GM19351 (cell line): Measurements from ENCODE around the gene KCNH2.
"Not testable (repeated sequence)": the region's sequence is repeated elsewhere in the genome, so short reads cannot be mapped to it uniquely, and the experiment has no call there.

Experiments used
- ATAC-seq: cut with Tn5 transposase; IDR thresholded peaks from one replicate; pipeline ENCODE4 v1.9.1; 2021; ENCODE audit warnings: mild to moderate bottlenecking, moderate library complexity; ENCODE audit not compliant: unreplicated experiment

The KCNH2 gene

GRCh38 chr7:150978126-150978789, at the start of gene KCNH2:
Gene KCNH2 (minus strand): TSS chr7:150978321. CDS start chr7:150977913, 408 bp downstream.
- ATAC-seq: no peak

DNA sequence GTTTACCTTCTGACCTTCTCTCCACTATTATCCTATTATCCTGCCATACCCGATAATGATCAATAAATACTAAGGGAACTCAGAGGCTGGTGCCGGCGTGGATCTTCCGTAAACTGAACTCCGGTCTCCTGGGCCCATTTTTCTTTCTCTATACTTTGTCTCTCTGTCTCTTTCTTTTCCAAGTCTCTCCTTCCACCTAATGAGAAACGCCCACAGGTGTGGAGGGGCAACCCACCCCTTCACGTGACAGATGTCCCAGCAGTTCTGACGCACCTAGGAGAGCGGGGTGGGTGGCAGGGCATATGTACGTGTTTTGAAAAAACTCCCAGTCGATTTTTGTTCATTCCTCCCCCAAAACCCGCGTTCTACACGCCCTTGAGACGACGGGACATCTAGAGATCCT, 49.6 kb upstream of the KCNH2 start:
- peak; percentile 1 for ATAC-seq

DNA sequence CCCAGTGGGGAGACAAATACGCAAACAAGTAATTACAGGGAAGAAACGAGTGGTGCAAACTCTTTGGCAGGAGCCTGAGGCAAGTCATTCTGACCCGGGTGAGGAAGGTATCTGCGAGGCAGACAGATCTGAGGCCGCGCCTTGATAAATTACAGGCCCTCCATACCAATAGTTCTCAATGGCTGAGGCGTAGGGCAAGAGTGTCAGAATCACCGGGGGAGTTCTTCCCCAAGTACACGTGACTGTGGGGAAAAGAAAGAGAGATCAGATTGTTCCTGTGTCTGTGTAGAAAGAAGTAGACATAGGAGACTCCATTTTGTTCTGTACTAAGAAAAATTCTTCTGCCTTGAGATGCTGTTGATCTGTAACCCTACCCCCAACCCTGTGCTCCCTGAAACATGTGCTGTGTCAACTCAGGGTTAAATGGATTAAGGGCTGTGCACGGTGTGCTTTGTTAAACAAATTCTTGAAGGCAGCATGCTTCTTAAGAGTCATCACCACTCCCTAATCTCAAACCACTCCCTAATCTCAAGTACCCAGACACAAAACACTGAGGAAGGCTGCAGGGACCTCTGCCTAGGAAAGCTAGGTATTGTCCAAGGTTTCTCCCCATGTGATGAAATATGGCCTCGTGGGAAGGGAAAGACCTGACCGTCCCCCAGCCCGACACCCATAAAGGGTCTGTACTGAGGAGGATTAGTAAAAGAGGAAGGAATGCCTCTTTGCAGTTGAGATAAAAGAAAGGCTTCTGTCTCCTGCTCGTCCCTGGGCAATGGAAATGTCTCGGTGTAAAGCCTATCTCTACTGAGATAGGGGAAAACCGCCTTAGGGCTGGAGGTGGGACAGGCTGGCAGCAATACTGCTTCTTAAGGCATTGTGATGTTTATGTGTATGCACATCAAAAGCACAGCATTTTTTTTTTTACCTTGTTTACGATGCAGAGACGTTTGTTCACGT, 48.9 kb upstream of the KCNH2 start:
- ATAC-seq: not testable (repeated sequence)

- ATAC-seq: no peak
These were observed 48.0 kb upstream of the KCNH2 start for GRCh38 chr7:151025924-151026671.

GRCh38 chr7:151024435-151025056, 46.4 kb upstream of the KCNH2 start, which contains the start of gene ATG9B:
Gene ATG9B (minus strand): TSS chr7:151024494. CDS start chr7:151024423, 71 bp downstream.
- no peak for ATAC-seq

DNA sequence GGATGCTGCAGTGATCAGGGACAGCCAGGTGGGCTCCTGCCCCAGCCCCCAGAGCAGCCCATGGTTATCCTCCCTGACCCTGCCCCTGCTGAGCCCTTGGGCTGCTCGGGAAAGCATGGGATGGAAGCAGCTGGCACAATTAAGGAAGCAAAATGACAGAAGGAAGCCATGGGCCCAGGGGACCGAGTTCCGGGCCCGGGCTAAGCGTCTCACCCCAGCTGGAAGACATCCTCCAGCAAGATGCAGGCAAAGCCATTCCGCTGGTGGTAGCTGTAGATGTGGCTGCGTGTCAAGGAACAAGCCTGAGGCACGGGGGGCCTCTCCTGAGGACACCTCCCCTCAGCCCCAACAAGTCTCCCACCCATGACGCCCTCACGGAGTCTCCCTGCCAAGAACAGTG, 45.1 kb upstream of the KCNH2 start:
- no peak for ATAC-seq

DNA sequence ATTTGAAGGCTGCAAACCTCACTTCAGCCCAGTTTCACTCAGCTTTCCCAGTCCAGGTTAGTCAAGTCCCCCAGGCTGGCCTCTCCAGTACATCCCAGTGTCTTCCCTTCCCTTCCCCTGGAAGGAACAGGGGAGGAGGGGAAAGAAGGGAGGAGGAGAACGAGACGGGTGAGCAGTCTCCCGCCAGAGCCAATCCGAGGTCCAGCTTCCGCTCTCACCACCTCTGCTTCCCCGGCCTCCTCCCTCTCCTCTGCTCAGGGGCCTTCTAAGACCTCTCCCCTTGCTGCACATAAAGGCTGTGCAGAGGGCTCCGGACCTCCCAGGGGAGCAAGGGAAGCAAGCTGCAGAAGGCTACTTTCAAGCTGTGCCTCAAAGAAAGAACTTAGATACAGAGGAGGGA, 42.1 kb upstream of the KCNH2 start:
- ATAC-seq: no peak

DNA sequence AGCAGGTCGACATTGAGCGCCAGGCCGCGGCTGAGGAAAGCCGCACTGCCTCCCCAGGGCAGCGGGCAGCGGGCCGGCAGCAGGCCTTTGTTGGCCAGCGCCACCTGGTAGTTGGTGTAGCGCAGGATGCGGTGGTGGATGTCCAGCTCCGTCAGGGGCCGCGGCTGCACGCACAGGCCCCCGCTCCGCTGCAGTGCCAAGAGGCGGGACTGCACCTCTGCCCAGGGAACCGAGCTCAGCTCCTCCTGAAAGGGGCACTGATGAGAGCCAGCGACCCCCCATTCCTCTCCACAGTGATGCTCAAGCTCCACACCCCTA, 41.0 kb upstream of the KCNH2 start:
- no peak for ATAC-seq

- ATAC-seq: no peak
These were observed 40.5 kb upstream of the KCNH2 start for GRCh38 chr7:151018421-151019129.

GRCh38 chr7:151017953-151018420, 39.9 kb upstream of the KCNH2 start:
- ATAC-seq: no peak

- no peak for ATAC-seq
These were observed 39.3 kb upstream of the KCNH2 start for GRCh38 chr7:151017370-151017952.

DNA sequence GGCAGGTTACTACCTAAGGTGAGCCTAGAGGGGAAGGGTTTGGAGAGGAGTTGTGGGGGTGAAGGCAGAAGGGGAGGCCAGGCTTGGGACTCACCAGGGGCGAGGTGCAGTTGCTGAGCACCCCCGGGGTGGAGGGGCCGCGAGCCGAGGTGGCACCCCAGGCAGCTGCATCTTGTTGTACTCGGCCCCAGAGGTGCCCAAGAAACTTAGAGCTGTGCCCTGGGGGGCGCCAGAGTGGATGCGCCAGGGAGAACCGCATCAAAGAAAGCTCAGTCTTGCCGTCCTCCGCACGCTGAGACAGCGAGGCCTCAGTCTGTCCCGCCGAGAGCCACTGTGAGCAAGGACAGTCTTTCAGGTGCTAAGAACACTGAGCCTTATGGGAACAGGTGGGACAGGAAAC, 38.8 kb upstream of the KCNH2 start:
- ATAC-seq: no peak

DNA sequence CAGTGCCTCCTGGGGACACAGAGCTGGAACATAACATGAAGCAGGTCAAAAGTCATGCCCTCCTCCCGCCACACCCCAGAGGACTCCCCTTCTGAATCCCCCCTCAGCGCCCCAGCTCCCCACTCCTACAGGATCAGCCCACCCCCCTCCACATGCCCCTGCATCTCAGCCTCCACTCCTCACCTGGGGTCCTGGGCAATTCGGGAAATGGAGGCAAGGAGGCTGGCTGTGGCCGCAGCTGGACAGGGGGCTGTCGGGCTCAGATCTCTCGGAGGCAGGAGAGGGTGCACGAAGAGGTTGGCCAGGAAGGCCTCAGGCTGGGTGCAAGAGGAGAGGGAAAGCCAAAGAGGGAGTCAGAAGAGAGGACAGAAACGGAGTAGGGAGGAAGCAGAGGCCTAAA, 38.4 kb upstream of the KCNH2 start:
- ATAC-seq: no peak

DNA sequence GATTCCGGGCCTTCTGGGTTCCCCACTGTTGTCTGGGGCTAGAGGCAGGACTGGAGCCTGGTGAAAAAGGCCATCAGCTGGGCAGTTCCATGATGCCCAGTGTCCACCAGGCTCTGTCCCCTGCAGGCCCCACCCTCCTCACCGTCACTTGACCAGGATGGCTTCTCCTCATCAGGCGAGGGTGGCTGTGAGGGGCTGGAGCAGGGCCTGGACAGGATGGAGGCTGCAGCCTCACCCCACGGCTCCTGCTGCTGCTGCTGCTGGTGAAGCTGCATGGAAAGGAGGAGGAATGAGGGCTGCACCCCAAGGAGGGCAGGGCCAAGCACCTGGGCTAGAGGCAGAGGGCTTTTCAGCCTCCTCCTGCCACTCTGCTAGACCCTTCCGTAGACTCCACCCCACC, 37.8 kb upstream of the KCNH2 start:
- ATAC-seq: no peak

GRCh38 chr7:151014950-151015349, 36.8 kb upstream of the KCNH2 start:
- ATAC-seq: no peak

GRCh38 chr7:151013733-151014497, 35.8 kb upstream of the KCNH2 start:
- ATAC-seq: peak; percentile 41

- no peak for ATAC-seq
These were observed 35.2 kb upstream of the KCNH2 start for GRCh38 chr7:151013356-151013732.

DNA sequence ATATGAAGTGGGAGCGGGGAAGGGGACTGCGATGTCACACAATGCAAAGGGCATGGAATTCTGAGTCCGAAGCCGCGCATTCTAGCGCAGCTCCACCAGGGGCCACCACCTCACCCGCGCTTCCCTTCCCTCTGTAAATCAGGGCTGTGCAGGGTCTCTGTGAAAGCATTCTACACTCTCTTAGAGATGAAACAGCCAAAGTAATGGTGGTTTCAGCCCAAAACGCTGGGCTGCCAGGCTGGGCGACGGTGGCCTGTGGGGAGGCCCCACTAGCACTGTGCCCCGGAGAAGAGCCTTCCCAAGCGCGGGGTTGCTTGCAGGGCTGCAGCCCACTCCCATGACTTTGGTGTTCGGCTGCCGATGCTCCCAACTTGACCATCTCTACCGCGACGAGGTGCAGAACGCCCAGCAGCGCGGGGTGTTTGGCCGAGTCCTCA, 34.8 kb upstream of the KCNH2 start:
- no peak for ATAC-seq

- ATAC-seq: no peak
These were observed 34.0 kb upstream of the KCNH2 start for GRCh38 chr7:151012031-151012692.
